BLaER1 treated with 17β-estradiol and CSF1 and Interleukin-3, amounts not matched to agents 10 nM and 100 nM (cell line): ENCODE data around the gene PPP1R15A.

ENCODE experiments used
- H3K27ac ChIP-seq, 11 experiments: shearing (Covaris generic); formaldehyde crosslinking; 2 replicates each; pipeline ENCODE4 v1.8.1; 2022
- H3K27me3 ChIP-seq, 11 experiments: shearing (Covaris generic); formaldehyde crosslinking; 2 replicates each; pipeline ENCODE4 v1.8.1; 2022
- H3K36me3 ChIP-seq, 11 experiments: shearing (Covaris generic); formaldehyde crosslinking; 2 replicates each; pipeline ENCODE4 v1.8.1; 2022
- H3K4me1 ChIP-seq, 10 experiments: shearing (Covaris generic); formaldehyde crosslinking; 2 replicates each; pipeline ENCODE4 v1.8.1; 2022
- H3K4me2 ChIP-seq, 11 experiments: shearing (Covaris generic); formaldehyde crosslinking; 2 replicates each; pipeline ENCODE4 v1.8.1; 2022
- H3K4me3 ChIP-seq, 10 experiments: shearing (Covaris generic); formaldehyde crosslinking; 2 replicates each; pipeline ENCODE4 v1.8.1; 2022
- H3K9ac ChIP-seq, 11 experiments: shearing (Covaris generic); formaldehyde crosslinking; 2 replicates each; pipeline ENCODE4 v1.8.1; 2022
- H3K9me3 ChIP-seq, 11 experiments: shearing (Covaris generic); formaldehyde crosslinking; replicated peaks in 1 of 11; 2 replicates each; pipeline ENCODE4 v1.8.1; 2022
- H4K20me1 ChIP-seq, 11 experiments: shearing (Covaris generic); formaldehyde crosslinking; 2 replicates each; pipeline ENCODE4 v1.8.1; 2022
- Cebpa-rat ChIP-seq, 11 experiments: shearing (Covaris generic); IDR thresholded peaks; 2 replicates each; pipeline ENCODE4 v1.8.1; 2022

PPP1R15A gene

GRCh38 chr19:48852292-48852691 lies 19.9 kb upstream of the PPP1R15A start:
- TF ChIP-seq Cebpa-rat (IDR thresholded peaks at IDR 0.05) = no peak
- H3K9me3 ChIP-seq = no peaks in the 10 kb centered on the region
- H3K27me3 ChIP-seq = no peaks in the 10 kb centered on the region
- peaks cover 0 to 6% (median 0%) of the 10 kb centered on the region in 10 experiments; a peak in 2 of 20 replicates for H3K4me1 ChIP-seq
- no peak overlapping the region for H3K4me2 ChIP-seq
- no peaks in the 10 kb centered on the region for H3K36me3 ChIP-seq
- H3K9ac ChIP-seq = no peak overlapping the region
- no peaks in the 10 kb centered on the region for H4K20me1 ChIP-seq
- H3K4me3 ChIP-seq = no peak overlapping the region
- H3K27ac ChIP-seq = no peak overlapping the region

GRCh38 chr19:48853483-48853882 lies 18.7 kb upstream of the PPP1R15A start:
- no peak overlapping the region for H3K4me3 ChIP-seq
- H3K27me3 ChIP-seq = no peaks in the 10 kb centered on the region
- no peaks in the 10 kb centered on the region for H3K36me3 ChIP-seq
- H3K9ac ChIP-seq = no peak overlapping the region
- H3K4me1 ChIP-seq = peaks cover 0 to 6% (median 0%) of the 10 kb centered on the region in 10 experiments; a peak in 3 of 20 replicates
- H3K9me3 ChIP-seq = no peaks in the 10 kb centered on the region
- no peaks in the 10 kb centered on the region for H4K20me1 ChIP-seq
- TF ChIP-seq Cebpa-rat (IDR thresholded peaks at IDR 0.05) = no peak
- no peak overlapping the region for H3K4me2 ChIP-seq
- no peak overlapping the region for H3K27ac ChIP-seq

- Histone ChIP-seq H3K4me1 (peaks cover 0 to 8% (median 5%) of the 10 kb centered on the region in 10 experiments; a peak in 14 of 20 replicates), H3K9me3 (no peaks in the 10 kb centered on the region), H3K4me3 (no peak overlapping the region), H3K27ac (no peak overlapping the region), H3K27me3 (no peaks in the 10 kb centered on the region), H3K9ac (no peak overlapping the region), H3K36me3 (no peaks in the 10 kb centered on the region), H3K4me2 (no peak overlapping the region), H4K20me1 (no peaks in the 10 kb centered on the region)
- no peak for TF ChIP-seq Cebpa-rat (IDR thresholded peaks at IDR 0.05)
Observed at GRCh38 chr19:48854103-48854502, 18.1 kb upstream of the PPP1R15A start.

GRCh38 chr19:48856921-48857320 lies 15.3 kb upstream of the PPP1R15A start:
- H3K36me3 ChIP-seq = no peaks in the 10 kb centered on the region

GRCh38 chr19:48858984-48859710 lies 13.1 kb upstream of the PPP1R15A start:
- Histone ChIP-seq H3K4me3 (peak overlapping the region in 2 of 10 experiments; percentile 14 to 19; a peak in 2 of 20 replicates), H3K27me3 (no peaks in the 10 kb centered on the region), H3K4me2 (peak overlapping the region; percentile 26 to 66 (median 48); a peak in 18 of 22 replicates), H3K9me3 (no peaks in the 10 kb centered on the region), H3K9ac (peak overlapping the region in 2 of 11 experiments; percentile 29 to 50; a peak in 3 of 22 replicates), H3K36me3 (no peaks in the 10 kb centered on the region), H3K4me1 (peaks cover 0 to 13% (median 10%) of the 10 kb centered on the region in 10 experiments; a peak in 14 of 20 replicates), H4K20me1 (no peaks in the 10 kb centered on the region), H3K27ac (peak overlapping the region in 3 of 11 experiments; percentile 3 to 37 (median 3); a peak in 2 of 22 replicates)
- no peak for TF ChIP-seq Cebpa-rat (IDR thresholded peaks at IDR 0.05)

More at GRCh38 chr19:48856921-48857320, 15.3 kb upstream of the PPP1R15A start:
- H3K27ac ChIP-seq = no peak overlapping the region
- no peak overlapping the region for H3K4me2 ChIP-seq
- no peaks in the 10 kb centered on the region for H3K9me3 ChIP-seq
- no peaks in the 10 kb centered on the region for H3K27me3 ChIP-seq
- H3K4me1 ChIP-seq = peaks cover 0 to 13% (median 10%) of the 10 kb centered on the region in 10 experiments; a peak in 14 of 20 replicates
- no peaks in the 10 kb centered on the region for H4K20me1 ChIP-seq
- H3K9ac ChIP-seq = no peak overlapping the region
- no peak overlapping the region for H3K4me3 ChIP-seq
- no peak for TF ChIP-seq Cebpa-rat (IDR thresholded peaks at IDR 0.05)

GRCh38 chr19:48859711-48860572 lies 12.3 kb upstream of the PPP1R15A start:
- Histone ChIP-seq H3K4me2 (peak overlapping the region in 2 of 11 experiments; percentile 46 to 66; a peak in 2 of 22 replicates), H3K9ac (no peak overlapping the region), H3K4me1 (peaks cover 0 to 13% (median 10%) of the 10 kb centered on the region in 10 experiments; a peak in 14 of 20 replicates), H3K27me3 (no peaks in the 10 kb centered on the region), H3K9me3 (no peaks in the 10 kb centered on the region), H4K20me1 (no peaks in the 10 kb centered on the region), H3K36me3 (no peaks in the 10 kb centered on the region), H3K27ac (no peak overlapping the region), H3K4me3 (no peak overlapping the region)
- no peak for TF ChIP-seq Cebpa-rat (IDR thresholded peaks at IDR 0.05)

- Histone ChIP-seq H3K27me3 (no peaks in the 10 kb centered on the region), H3K36me3 (no peaks in the 10 kb centered on the region), H3K4me1 (peaks cover 4 to 18% (median 16%) of the 10 kb centered on the region in 10 experiments; a peak in 19 of 20 replicates), H4K20me1 (no peaks in the 10 kb centered on the region), H3K9ac (no peak overlapping the region), H3K9me3 (no peaks in the 10 kb centered on the region), H3K4me3 (no peak overlapping the region), H3K27ac (no peak overlapping the region), H3K4me2 (no peak overlapping the region)
- TF ChIP-seq Cebpa-rat (IDR thresholded peaks at IDR 0.05) = no peak
Observed at GRCh38 chr19:48861313-48861712, 10.9 kb upstream of the PPP1R15A start.

- H3K4me3 ChIP-seq = no peak overlapping the region
- H3K27me3 ChIP-seq = no peaks in the 10 kb centered on the region
- no peak for TF ChIP-seq Cebpa-rat (IDR thresholded peaks at IDR 0.05)
- H3K4me2 ChIP-seq = no peak overlapping the region
- no peaks in the 10 kb centered on the region for H4K20me1 ChIP-seq
- H3K9me3 ChIP-seq = no peaks in the 10 kb centered on the region
- H3K27ac ChIP-seq = no peak overlapping the region
- peaks cover 18 to 34% (median 31%) of the 10 kb centered on the region in 10 experiments for H3K4me1 ChIP-seq
- H3K36me3 ChIP-seq = no peaks in the 10 kb centered on the region
- H3K9ac ChIP-seq = no peak overlapping the region
Observed at GRCh38 chr19:48862827-48863226, 9.4 kb upstream of the PPP1R15A start.

GRCh38 chr19:48866692-48867091 lies 5.5 kb upstream of the PPP1R15A start:
- Histone ChIP-seq H3K9ac (peak overlapping the region in 6 of 11 experiments; percentile 6 to 44 (median 16); a peak in 6 of 22 replicates), H3K9me3 (no peaks in the 10 kb centered on the region), H4K20me1 (no peaks in the 10 kb centered on the region), H3K27ac (peak overlapping the region in 4 of 11 experiments; percentile 2 to 22 (median 9); a peak in 4 of 22 replicates), H3K4me3 (no peak overlapping the region), H3K4me1 (peaks cover 36 to 46% (median 38%) of the 10 kb centered on the region in 10 experiments), H3K27me3 (no peaks in the 10 kb centered on the region), H3K36me3 (no peaks in the 10 kb centered on the region), H3K4me2 (peak overlapping the region; percentile 17 to 83 (median 75); a peak in 20 of 22 replicates)
- no peak for TF ChIP-seq Cebpa-rat (IDR thresholded peaks at IDR 0.05)
